ENCODE measurements around the gene AMDHD2.

Gene AMDHD2

DNA sequence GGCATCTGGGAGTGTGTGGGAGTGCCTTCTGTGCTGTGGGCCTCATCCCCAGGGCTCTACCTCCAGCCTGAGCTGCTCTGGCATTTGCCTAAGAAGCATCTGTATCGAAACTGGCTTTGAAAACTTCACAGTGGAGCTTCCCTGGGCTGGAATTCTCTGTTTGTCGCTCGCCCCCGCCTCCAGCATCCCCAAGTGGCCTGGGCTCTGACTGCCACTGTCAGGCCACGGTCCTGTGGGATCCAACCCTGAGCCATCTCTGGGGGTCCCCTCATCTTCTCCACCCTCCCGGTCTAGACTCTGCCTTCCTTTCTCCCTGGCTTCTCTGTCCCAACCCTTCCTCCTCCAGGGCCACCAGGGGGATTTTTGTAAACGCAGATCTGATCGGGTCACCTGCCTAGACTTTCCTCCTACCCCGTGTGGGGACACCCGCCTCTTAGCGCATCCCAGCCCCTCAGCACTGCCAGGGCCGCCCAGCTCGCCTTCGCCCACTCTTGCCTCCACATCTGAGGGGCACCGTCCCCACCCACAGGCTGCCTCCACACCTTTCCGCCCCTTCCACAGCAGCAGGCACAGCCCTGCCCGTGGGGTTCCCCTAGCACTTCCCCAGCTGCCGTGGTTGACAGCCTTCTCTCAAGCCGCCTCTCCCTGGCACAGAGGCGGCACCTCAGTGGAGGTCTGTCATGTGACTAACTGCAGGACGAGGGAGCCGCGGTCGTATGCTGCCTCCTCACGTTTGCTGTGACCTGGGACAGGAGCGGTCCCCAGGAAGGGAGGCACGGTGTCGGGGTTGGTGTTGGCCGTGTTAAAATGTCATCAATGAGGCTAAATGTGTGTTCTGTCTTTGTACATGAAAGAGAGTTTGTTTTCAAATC is 33.3 kb upstream of the AMDHD2 start:
- Histone ChIP-seq H3K4me3 (no peak overlapping the region), H3K9me3 (ENCODE audit: low read depth, low read length) (no peaks in the 10 kb centered on the region), H3K27ac (peak overlapping the region; percentile 48; the same call in 1 of the 2 replicates), H3K36me3 (ENCODE audit: insufficient read depth, low read length) (no peaks in the 10 kb centered on the region), H3K9ac (ENCODE audit: insufficient read length) (no peak overlapping the region)
- DNase-seq (ENCODE audit: low read depth, low spot score), result no peak
- no peak for TF ChIP-seq POLR2AphosphoS5 (IDR thresholded peaks at IDR 0.05; ENCODE audit: borderline replicate concordance, low read depth, low read length)
- TF ChIP-seq EZH2 (IDR thresholded peaks at IDR 0.05), result no peak
- no peak for TF ChIP-seq FOXP2 (optimal IDR thresholded peaks at IDR 0.05; ENCODE audit: control extremely low read depth, extremely low read length, insufficient read depth)

DNA sequence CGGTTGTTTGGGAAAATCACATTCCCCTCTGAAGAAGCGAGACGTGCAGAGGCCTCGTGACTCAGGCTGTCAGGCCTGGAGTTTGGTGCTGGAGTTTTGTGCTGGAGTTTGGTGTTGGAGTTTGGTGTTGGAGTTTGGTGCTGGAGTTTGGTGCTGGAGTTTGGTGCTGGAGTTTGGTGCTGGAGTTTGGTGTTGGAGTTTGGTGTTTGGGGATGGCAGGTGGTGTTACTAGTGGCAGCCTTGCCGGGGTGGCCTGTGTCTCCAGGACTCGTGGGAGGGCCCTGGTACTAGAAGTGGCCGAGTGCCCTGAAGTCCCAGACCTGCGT is 32.7 kb upstream of the AMDHD2 start:
- no peak for DNase-seq (ENCODE audit: low read depth, low spot score)
- no peak overlapping the region for H3K9ac ChIP-seq (ENCODE audit: insufficient read length)
- TF ChIP-seq EZH2 (IDR thresholded peaks at IDR 0.05) (no peak), POLR2AphosphoS5 (IDR thresholded peaks at IDR 0.05; ENCODE audit: borderline replicate concordance, low read depth, low read length) (no peak), FOXP2 (optimal IDR thresholded peaks at IDR 0.05; ENCODE audit: control extremely low read depth, extremely low read length, insufficient read depth) (no peak)
- no peaks in the 10 kb centered on the region for H3K9me3 ChIP-seq (ENCODE audit: low read depth, low read length)
- no peak overlapping the region for H3K4me3 ChIP-seq
- H3K27ac ChIP-seq, result peak overlapping the region; percentile 48; the same call in 1 of the 2 replicates
- no peaks in the 10 kb centered on the region for H3K36me3 ChIP-seq (ENCODE audit: insufficient read depth, low read length)

DNA sequence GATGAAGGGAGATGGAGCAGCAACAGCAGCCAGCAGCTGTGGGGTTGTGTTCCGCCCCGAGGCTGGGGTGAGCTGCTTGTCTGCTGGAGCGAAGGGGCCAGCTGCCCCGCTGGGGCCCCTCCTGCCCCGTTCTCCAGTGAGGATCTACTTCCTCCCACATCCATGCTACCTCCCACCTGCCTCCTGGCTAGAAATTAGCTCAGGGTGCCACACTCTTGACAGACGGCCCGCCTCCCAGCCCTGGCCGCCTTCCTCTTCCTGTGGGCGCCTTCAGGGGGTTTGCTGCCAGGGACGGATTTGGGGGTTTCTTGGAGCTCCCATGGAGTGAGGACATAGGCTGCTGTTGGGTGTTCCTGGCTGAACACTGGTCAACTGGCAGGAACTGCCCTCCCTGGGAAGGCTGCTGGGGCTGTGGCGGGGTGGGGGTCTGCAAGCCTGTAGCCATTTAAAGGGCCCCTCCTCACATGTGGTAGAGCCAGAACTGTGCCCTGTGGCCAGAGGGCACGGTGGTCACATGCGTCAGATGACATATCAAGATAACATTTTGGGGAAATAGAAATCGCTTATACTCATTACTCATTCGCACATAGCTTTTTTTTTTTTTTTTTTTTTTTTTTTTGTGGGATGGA is 32.2 kb upstream of the AMDHD2 start:
- H3K27ac ChIP-seq, result peak overlapping the region; percentile 25; the same call in 1 of the 2 replicates
- H3K9me3 ChIP-seq (ENCODE audit: low read depth, low read length), result no peaks in the 10 kb centered on the region
- DNase-seq (ENCODE audit: low read depth, low spot score), result no peak
- TF ChIP-seq FOXP2 (optimal IDR thresholded peaks at IDR 0.05; ENCODE audit: control extremely low read depth, extremely low read length, insufficient read depth) (no peak), POLR2AphosphoS5 (IDR thresholded peaks at IDR 0.05; ENCODE audit: borderline replicate concordance, low read depth, low read length) (no peak), EZH2 (IDR thresholded peaks at IDR 0.05) (no peak)
- H3K4me3 ChIP-seq, result no peak overlapping the region
- peak overlapping the region; percentile 20 for H3K9ac ChIP-seq (ENCODE audit: insufficient read length)
- no peaks in the 10 kb centered on the region for H3K36me3 ChIP-seq (ENCODE audit: insufficient read depth, low read length)

DNA sequence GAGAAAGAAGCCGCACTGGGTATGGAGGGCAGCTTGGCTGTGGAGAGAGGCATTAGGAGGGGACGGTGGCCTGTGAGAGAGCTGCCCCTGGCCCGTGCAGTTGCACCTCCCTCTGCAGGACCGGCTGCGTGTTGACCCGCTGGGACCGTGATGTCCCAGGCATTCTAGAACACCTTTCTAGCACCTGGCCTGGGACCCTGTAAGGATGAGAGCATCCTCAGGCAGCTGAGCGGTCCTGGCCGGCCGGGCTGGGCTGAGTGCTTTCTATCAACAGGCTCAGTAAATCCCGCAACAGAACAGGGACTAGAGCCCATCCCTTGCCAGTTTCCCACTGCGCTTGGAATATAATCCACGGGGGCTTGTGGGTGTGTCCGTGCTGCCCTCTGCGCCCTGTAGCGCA is 30.6 kb upstream of the AMDHD2 start:
- Histone ChIP-seq H3K9ac (ENCODE audit: insufficient read length) (no peak overlapping the region), H3K9me3 (ENCODE audit: low read depth, low read length) (no peaks in the 10 kb centered on the region), H3K4me3 (no peak overlapping the region), H3K27ac (no peak overlapping the region), H3K36me3 (ENCODE audit: insufficient read depth, low read length) (no peaks in the 10 kb centered on the region)
- TF ChIP-seq EZH2 (IDR thresholded peaks at IDR 0.05), result no peak
- TF ChIP-seq POLR2AphosphoS5 (IDR thresholded peaks at IDR 0.05; ENCODE audit: borderline replicate concordance, low read depth, low read length), result no peak
- no peak for TF ChIP-seq FOXP2 (optimal IDR thresholded peaks at IDR 0.05; ENCODE audit: control extremely low read depth, extremely low read length, insufficient read depth)
- DNase-seq (ENCODE audit: low read depth, low spot score), result no peak

DNA sequence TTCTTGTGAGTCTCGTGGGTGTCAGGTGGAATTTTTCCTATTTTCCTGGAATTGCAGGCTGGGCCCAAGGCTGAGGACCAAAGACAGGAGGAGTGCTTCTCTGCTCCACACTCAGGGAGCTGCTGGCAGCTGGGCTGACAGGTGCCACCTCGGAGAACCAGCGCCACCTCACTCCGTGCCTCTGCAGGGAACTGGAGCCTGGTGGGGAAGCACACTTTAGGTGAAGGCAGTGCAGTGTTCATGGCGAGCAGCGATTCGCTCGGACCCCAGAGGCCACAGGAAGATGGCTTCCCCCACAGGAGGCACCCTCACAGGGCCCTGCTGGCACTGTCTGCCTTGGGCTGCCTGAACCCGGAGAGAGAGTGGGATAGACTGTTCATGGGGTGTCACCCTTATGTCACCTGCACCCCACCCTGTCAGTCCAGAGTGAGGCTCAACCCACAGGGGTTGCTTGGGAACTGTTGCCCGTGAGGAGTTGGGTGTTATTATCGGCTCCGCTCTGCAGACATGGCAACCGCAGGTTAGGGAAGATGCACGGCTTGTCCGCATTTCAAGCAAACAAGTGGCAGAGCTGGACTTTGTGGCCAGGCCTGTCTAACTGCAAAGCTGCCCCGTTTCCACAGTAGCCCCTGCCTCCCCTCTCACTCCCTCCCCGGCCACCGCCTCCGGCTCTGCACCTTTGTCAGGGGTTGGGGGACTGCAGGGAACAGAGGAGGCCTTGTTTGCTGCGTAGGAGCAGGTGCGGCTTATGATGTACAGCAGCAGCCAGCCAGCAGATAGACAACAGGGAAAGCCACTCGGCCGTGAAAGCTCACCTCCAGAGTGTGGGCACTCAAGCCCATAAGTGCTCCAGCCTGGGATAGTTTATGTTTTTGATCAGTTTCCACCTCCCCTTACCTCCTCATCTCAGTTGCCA is 29.7 kb upstream of the AMDHD2 start:
- Histone ChIP-seq H3K9ac (ENCODE audit: insufficient read length) (no peak overlapping the region), H3K27ac (no peak overlapping the region), H3K4me3 (no peak overlapping the region), H3K36me3 (ENCODE audit: insufficient read depth, low read length) (no peaks in the 10 kb centered on the region), H3K9me3 (ENCODE audit: low read depth, low read length) (no peaks in the 10 kb centered on the region)
- TF ChIP-seq FOXP2 (optimal IDR thresholded peaks at IDR 0.05; ENCODE audit: control extremely low read depth, extremely low read length, insufficient read depth) (no peak), POLR2AphosphoS5 (IDR thresholded peaks at IDR 0.05; ENCODE audit: borderline replicate concordance, low read depth, low read length) (no peak), EZH2 (IDR thresholded peaks at IDR 0.05) (no peak)
- DNase-seq (ENCODE audit: low read depth, low spot score), result no peak

DNA sequence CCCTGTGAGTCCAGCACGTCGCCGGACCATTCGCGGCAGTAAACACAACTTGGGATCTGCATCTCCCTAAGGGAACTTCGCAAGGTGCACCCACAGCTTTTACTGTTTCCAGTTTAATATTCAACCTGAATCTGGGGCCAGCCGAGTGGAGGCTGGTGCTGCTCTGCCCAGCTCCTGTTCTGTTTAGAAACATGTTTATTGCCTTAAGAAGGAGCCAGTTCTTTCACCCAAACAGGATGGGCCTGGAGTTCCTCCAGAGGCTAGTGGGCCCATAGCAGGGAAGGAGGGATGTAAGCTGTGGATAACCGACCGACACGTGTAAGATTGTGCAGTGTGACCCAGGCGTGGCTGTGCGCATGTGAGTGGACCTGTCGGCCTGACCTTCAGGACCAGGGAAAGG is 27.9 kb upstream of the AMDHD2 start:
- H3K9ac ChIP-seq (ENCODE audit: insufficient read length), result no peak overlapping the region
- no peaks in the 10 kb centered on the region for H3K9me3 ChIP-seq (ENCODE audit: low read depth, low read length)
- no peak for TF ChIP-seq POLR2AphosphoS5 (IDR thresholded peaks at IDR 0.05; ENCODE audit: borderline replicate concordance, low read depth, low read length)
- no peak for TF ChIP-seq FOXP2 (optimal IDR thresholded peaks at IDR 0.05; ENCODE audit: control extremely low read depth, extremely low read length, insufficient read depth)
- no peak for TF ChIP-seq EZH2 (IDR thresholded peaks at IDR 0.05)
- peaks cover 5% of the 10 kb centered on the region; the same call in 1 of the 2 replicates for H3K36me3 ChIP-seq (ENCODE audit: insufficient read depth, low read length)
- no peak overlapping the region for H3K4me3 ChIP-seq
- no peak for DNase-seq (ENCODE audit: low read depth, low spot score)
- no peak overlapping the region for H3K27ac ChIP-seq

DNA sequence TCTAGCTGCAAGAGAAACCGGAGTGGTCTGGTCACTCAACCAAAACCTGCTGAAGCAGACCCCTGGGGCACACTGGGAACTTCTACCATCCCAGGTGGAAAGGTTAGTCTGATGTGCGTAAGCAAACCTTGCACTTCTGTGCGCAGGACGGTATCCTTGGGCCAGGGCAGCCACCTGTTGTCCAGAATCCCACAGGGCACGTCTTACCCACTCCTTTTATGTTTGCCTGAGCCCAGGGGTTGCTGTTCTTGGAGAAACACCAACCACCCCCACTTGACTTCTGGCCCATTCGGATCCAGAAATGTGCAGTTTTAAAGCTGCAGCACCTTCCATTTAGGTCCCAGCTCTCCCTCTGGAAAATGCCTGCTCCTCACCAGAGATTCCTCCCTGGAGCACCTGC is 26.6 kb upstream of the AMDHD2 start:
- Histone ChIP-seq H3K9me3 (ENCODE audit: low read depth, low read length) (no peaks in the 10 kb centered on the region), H3K36me3 (ENCODE audit: insufficient read depth, low read length) (peaks cover 5% of the 10 kb centered on the region; the same call in 1 of the 2 replicates), H3K4me3 (no peak overlapping the region), H3K27ac (no peak overlapping the region), H3K9ac (ENCODE audit: insufficient read length) (no peak overlapping the region)
- TF ChIP-seq EZH2 (IDR thresholded peaks at IDR 0.05) (no peak), FOXP2 (optimal IDR thresholded peaks at IDR 0.05; ENCODE audit: control extremely low read depth, extremely low read length, insufficient read depth) (no peak), POLR2AphosphoS5 (IDR thresholded peaks at IDR 0.05; ENCODE audit: borderline replicate concordance, low read depth, low read length) (no peak)
- DNase-seq (ENCODE audit: low read depth, low spot score), result no peak

DNA sequence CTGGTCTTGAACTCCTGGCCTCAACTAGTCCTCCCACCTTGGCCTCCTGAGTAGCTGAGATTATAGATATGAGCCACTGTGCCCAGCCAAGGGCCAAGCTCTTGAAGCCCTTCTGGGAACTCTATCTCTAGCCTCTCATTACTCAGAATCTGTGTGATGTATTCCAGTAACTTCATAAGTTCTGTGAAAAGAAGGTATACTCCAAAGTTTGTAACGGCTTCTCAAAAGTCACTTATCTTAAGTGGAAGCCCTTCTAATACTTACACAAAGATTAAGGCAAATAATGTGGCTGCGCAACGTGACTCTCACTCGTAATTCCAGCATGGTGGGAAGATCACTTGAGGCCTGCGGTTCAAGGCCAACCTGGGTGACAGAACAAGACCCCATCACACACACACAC is 25.6 kb upstream of the AMDHD2 start:
- Histone ChIP-seq H3K36me3 (ENCODE audit: insufficient read depth, low read length) (peaks cover 5% of the 10 kb centered on the region; the same call in 1 of the 2 replicates), H3K9ac (ENCODE audit: insufficient read length) (no peak overlapping the region), H3K27ac (no peak overlapping the region), H3K4me3 (no peak overlapping the region), H3K9me3 (ENCODE audit: low read depth, low read length) (no peaks in the 10 kb centered on the region)
- TF ChIP-seq POLR2AphosphoS5 (IDR thresholded peaks at IDR 0.05; ENCODE audit: borderline replicate concordance, low read depth, low read length) (no peak), FOXP2 (optimal IDR thresholded peaks at IDR 0.05; ENCODE audit: control extremely low read depth, extremely low read length, insufficient read depth) (no peak), EZH2 (IDR thresholded peaks at IDR 0.05) (no peak)
- no peak for DNase-seq (ENCODE audit: low read depth, low spot score)
